Stimulated activated CD4-positive, alpha-beta T cell treated with anti-CD3 and anti-CD28 coated beads, Interleukin-15, amount 100 ng/mL, for 48 hours (primary cell): ENCODE measurements around the gene KIAA1328.
A peak's percentile ranks its signal among the peaks of the same experiment; 100 is the strongest.

Source experiments
- DNase-seq, 2 donors: peaks; one replicate each; pipeline ENCODE4 v3.0.0-alpha.2; 2020; ENCODE audit warnings: low read depth in 2 of 2

KIAA1328 gene

DNA sequence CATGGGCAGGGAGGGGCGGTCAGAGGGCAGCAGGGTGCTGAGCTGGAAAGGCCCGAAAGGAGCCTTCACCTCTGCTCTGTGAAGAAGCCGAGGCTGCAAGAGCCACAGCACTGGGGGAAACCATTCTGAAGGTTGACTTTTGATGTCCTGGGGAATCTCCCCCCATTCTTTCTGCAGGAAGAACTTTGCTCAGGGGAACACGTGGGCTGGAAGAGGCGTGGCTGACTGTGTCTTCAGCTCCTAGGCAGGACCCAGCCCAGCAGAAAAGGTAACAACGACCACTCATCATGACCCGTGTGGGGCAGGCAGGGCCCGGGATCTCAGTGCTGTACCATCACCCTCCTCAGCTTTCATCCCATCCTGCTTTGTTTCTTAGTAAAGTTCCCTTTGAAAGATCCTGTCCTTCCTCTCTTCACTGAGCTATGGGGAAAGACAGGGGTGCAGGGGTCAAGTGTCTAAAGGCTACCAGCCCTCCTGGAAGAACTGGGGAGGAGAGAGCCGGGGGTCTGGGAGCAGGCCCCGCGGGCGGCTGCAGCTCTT is 424.0 kb downstream of the KIAA1328 start:
- no peak for DNase-seq

DNA sequence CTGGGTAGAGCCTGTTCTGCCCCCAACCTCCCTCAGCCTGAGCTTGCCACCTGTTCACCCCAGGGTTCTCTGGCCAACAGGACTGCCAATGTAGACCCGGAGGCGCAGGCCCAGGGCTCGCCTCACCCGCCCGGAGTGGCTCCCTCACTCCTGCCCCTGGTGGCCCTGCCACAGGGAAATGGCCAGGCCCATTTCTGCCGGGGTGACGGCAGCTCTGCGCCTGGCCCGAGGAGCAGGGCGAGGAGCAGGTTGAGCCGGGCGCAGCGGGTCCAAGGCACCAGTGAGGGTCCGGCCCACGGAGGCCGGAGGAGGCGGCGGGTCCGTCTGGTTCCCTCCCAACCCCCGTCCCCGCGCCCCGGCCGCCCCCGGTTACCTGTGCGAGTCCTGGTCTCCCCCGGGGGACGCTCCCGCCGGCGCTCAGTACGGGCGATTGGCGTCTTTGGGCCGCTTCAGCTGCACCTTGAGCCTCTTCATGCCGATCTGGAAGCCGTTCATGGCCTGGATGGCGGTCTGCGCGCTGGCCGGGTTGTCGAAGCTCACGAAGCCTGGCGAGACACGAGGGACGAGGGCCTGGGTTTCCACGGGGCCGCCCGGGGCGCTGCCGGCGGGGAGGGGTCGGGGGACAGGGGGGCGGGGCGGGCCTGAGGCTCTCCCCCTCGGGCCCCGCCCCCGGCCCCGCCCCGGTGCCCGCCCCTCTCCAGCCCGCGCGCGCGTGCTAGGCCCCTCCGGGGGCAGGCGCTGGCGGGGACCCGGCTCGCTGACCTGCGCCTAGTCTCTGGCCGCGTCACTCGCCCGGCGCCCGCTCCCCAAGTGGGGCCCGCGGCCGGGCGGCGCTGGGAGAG is 424.7 kb downstream of the KIAA1328 start:
- no peak for DNase-seq

- DNase-seq: no peak
Observed at GRCh38 chr18:37254236-37254754, 425.4 kb downstream of the KIAA1328 start.

GRCh38 chr18:37254973-37255372 is 426.0 kb downstream of the KIAA1328 start:
- DNase-seq: no peak

GRCh38 chr18:37258131-37258530 is 429.2 kb downstream of the KIAA1328 start:
- no peak for DNase-seq

- no peak for DNase-seq
Observed at GRCh38 chr18:37258819-37259218, 429.9 kb downstream of the KIAA1328 start.

DNA sequence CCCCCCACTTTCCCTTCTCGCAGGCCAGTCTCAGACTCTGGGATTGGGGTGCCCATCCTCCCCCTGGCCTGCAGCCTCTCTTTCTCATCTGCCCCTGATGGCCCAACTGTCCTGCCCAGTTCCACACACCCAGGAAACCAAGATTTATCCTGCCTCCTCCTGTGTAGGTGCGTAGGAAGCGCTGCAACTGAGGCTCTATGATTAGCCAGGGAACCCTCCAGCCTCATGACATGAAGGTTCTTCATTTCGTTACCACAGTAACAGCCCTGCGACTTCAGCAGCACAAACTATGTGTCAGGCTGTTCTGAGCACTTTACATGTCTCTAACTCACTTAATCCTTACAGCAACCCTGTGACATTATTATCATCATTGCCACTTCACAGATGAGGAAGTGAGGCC is 430.8 kb downstream of the KIAA1328 start:
- DNase-seq: no peak

DNA sequence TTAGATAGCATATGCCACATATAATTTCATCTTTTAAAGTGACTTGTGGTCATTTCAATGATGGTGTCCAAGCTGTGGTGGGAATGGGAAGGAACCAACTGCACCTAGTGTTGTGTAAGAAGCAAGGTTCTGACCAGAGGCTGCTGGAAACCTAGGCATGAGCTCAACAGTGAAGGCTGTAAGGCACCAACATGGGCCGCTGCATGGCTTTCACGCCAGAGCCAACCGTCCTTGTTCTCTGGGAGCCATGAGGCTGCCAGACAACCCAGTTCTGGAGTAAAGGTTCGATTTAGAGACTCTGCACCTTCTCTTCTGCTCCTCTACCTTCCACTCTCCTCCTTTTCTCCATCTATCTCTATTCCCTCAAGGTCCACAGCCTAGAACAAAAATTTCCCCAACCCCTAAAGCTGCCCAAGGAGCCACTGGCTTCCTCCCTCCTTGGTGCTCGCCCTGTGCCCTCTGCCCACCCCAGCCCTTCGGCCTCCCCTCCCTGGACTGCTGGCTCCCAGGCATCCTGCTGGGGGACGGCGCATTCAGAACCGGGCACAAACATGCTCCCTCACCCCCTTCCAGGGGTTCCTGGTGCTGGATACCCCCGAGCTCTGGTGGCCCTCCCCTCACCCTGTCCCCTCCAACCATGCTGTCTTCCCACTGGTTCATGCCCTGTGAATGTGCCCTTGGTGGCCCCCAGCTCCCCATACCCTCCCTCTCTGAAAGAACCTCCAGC is 431.6 kb downstream of the KIAA1328 start:
- no peak for DNase-seq

DNA sequence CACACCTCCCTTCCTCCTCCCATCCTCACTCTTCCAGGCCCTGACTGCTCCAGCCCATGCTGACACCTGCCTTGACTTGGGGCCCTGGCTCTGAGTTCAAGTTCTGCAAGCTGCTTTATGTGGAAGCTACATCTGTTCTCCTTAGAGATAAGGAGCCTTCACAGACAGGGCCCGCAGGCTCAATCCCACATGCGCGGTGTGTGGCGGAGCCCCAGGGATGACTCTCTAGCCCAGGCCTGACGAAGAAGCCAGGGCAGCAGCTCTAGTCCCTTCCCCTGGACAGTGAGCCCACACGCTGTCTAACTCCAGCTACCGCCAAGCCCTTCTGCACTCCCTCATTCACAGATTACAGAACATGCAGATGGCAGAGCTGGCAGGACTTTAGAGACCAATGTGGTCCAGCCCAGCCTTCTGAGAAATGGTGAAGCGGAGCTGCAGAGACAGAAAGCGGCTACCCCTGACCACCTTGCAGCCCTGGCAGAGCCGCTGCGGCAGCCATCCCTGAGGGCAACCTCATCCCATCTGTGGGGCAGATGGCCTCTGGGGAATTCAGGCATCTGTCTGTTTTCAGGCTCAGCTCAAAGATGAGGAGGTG is 432.4 kb downstream of the KIAA1328 start:
- DNase-seq: no peak

DNA sequence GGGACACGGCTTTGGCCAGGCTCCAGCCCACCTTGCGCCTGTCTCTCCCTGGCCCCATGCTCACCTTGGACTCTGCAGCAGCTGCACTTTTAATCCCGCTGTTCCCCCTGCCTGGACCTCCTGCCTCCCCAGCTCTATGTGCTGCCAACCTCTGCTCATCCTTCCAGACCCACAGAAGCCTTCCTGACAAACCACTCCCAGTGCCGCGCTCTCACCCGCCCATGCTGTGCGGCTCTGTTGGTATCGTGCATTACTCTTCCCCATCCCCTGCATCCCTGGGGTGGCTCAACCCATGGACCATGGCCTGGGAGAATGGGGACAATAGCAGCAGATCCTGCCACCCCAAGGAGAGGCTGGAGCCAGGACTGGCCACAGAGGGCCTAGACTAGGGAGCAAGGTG is 433.1 kb downstream of the KIAA1328 start:
- DNase-seq: no peak

GRCh38 chr18:37264956-37265355 is 436.0 kb downstream of the KIAA1328 start:
- no peak for DNase-seq

DNA sequence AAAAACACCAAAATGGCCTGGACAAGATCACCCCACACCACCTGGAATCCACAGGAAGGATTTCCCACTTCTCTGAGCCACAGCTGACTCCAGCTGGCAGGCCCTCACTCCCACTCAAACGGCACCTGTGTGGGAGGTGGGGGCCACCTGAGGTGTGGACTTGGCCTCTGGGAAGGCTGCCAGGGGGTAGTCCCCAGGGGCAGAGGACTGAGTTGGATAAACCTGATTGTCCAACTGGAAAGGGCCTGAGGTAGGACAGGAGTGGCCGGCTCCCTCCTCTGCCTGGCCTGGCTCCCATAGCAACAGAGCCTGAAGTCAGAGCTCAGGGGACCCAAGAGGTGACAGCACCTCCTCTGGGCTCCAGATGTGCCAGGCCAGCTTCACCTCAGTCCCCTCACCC is 436.5 kb downstream of the KIAA1328 start:
- DNase-seq: no peak

DNA sequence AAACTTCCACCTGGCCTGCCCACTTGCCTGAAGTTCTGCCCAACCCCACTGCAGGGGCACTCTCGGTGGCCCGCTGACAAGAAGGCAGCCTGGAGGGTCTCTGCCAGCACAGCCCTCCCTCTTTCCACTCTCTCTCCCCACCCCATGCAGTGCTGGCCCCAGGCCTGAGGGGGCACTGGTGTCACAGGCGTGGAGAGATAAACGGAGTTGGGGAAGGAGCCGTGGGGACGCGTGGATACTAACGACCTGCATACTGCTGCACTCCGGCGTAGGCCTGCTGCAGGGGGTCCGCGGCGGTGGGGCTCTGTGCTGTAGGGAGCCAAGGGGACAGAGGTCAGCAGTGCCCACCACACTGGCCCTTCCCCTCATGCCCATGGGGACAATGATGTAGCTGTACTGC is 437.4 kb downstream of the KIAA1328 start:
- no peak for DNase-seq

DNA sequence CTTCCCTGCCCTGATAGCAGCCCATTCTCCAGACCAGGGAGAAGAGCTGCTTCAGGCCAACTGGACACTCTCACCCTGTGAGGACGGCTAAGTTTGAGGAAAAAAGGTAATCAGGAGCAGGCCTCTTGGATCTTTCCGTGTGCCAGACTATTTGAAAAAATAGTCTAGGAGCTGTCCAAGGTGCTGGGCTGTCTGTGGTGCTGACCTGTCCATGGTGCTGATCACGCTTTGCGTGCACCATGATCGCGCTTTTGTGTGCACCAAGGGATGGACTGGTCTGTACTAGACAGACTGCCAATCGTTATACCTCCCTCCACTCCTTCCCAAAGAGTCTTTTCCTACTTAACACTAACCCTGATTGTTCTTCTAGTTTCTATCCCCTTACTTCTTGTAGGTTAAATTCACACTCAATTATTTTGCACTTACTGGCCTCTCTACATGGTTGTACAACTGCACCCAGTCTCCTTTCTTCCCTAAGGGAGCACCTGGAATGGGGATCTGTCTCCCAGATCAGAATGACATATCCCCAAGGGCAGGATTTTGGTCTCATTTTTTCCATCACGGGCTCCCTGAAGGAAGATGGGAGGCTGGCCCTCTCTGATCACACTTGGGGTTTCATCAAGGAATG is 441.2 kb downstream of the KIAA1328 start:
- peak in 1 of 2 donors; percentile 4 for DNase-seq

DNA sequence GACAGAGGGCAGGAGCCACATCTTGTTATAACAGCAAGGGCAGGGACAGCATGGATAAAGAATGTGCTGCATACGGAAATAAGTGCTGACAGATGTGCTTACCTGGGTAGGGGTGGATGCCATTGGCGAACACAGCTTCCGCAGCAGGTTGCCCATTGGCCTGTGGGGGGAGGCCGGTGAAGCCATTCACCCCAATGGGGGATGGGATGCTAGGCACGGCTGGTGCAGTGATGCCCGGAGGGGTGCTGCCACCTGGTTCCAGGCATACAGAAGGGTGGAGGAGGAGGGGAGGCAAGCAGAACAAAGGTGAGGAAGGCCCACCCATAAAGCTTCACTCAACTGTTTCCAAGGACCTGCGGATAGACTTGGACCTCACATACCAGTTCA is 441.7 kb downstream of the KIAA1328 start:
- no peak for DNase-seq

DNA sequence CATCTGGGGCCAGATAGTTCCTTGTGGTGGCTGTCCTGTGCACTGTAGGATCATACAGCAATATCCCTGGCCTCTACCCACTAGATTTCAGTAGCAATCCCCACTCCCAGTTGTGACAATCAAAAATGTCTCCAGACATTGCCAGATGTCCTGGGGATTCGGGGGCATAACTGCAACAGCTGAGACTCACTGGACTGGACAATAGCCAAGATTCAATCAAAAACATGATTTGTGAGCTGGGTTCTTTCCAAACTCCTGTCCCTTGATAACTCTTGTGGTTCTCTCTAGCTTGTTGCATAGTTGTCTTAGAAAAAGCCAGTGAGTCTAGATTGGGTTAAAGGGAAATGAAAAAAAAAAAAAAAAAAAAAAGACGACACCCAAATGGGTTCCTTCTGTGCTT is 443.3 kb downstream of the KIAA1328 start:
- no peak for DNase-seq

GRCh38 chr18:37272841-37273240 is 443.9 kb downstream of the KIAA1328 start:
- no peak for DNase-seq

GRCh38 chr18:37274309-37275236 is 445.6 kb downstream of the KIAA1328 start:
- DNase-seq: no peak

- no peak for DNase-seq
Observed at GRCh38 chr18:37275237-37275741, 446.4 kb downstream of the KIAA1328 start.

GRCh38 chr18:37276111-37276890 is 447.4 kb downstream of the KIAA1328 start:
- no peak for DNase-seq
